HL-60 (cell line): Measurements from ENCODE around the gene ANXA2R.

Experiments
- CTCF ChIP-seq: IDR thresholded peaks from one replicate; pipeline ENCODE4 v1.5.1; 2011; ENCODE audit warnings: low read length, control low read depth, inconsistent platforms; ENCODE audit not compliant: insufficient read depth
- GABPA ChIP-seq: IDR thresholded peaks from 2 replicates; pipeline ENCODE4 v1.6.1; 2012; ENCODE audit warnings: low read depth
- POLR2AphosphoS5 ChIP-seq: IDR thresholded peaks from 2 replicates; pipeline ENCODE4 v1.6.1; 2012; ENCODE audit warnings: low read depth
- TF ChIP-seq, protein P1 (sequence below): IDR thresholded peaks from 2 replicates; pipeline ENCODE4 v1.6.1; 2012; ENCODE audit warnings: low read depth; ENCODE audit not compliant: insufficient replicate concordance

GRCh38 chr5:43010935-43011315 is 29.2 kb downstream of the ANXA2R start:
- TF ChIP-seq GABPA (no peak), CTCF (no peak), POLR2AphosphoS5 (no peak)
- TF ChIP-seq, protein P1, sequence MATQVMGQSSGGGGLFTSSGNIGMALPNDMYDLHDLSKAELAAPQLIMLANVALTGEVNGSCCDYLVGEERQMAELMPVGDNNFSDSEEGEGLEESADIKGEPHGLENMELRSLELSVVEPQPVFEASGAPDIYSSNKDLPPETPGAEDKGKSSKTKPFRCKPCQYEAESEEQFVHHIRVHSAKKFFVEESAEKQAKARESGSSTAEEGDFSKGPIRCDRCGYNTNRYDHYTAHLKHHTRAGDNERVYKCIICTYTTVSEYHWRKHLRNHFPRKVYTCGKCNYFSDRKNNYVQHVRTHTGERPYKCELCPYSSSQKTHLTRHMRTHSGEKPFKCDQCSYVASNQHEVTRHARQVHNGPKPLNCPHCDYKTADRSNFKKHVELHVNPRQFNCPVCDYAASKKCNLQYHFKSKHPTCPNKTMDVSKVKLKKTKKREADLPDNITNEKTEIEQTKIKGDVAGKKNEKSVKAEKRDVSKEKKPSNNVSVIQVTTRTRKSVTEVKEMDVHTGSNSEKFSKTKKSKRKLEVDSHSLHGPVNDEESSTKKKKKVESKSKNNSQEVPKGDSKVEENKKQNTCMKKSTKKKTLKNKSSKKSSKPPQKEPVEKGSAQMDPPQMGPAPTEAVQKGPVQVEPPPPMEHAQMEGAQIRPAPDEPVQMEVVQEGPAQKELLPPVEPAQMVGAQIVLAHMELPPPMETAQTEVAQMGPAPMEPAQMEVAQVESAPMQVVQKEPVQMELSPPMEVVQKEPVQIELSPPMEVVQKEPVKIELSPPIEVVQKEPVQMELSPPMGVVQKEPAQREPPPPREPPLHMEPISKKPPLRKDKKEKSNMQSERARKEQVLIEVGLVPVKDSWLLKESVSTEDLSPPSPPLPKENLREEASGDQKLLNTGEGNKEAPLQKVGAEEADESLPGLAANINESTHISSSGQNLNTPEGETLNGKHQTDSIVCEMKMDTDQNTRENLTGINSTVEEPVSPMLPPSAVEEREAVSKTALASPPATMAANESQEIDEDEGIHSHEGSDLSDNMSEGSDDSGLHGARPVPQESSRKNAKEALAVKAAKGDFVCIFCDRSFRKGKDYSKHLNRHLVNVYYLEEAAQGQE: no peak
